IMR-90 (cell line): ENCODE measurements around the gene SERBP1. TPM values are rescaled to one million over a fixed set of nuclear protein-coding genes. Genes with fewer than 3 reads are reported as not detected.

ENCODE experiments used
- ATAC-seq: fragments of 200-7000 bp; cut with Tn5 transposase; 2 replicates; pipeline ENCODE4 v1.9.1; 2020; ENCODE audit warnings: low read depth, mild to moderate bottlenecking, moderate library complexity
- BruUV-seq: library from RNA; stranded (reverse); fragments of 400-500 nt; replicated peaks from 2 replicates; lab custom pipeline; 2021; lab: Mats Ljungman, UMichigan
- CTCF ChIA-PET: fragments of 300-600 bp; formaldehyde crosslinking; extraction: SDS; loops from one replicate; lab custom pipeline; 2021; ENCODE audit warnings: antibody characterized with exemption; lab: Yijun Ruan, JAX
- POLR2A ChIA-PET: fragments of 300-600 bp; sonication (Branson Sonifier 250); formaldehyde crosslinking; loops from one replicate; lab custom pipeline; 2022; ENCODE audit warnings: antibody characterized with exemption; ENCODE audit not compliant: unreplicated experiment; lab: Charles Lee
- DNase-seq: peaks from one replicate; pipeline ENCODE4 v3.0.0; 2013
- H2AFZ ChIP-seq: replicated peaks from 2 replicates; pipeline ENCODE3; 2013; ENCODE audit warnings: low read length, mild to moderate bottlenecking; ENCODE audit not compliant: poor library complexity
- H2AK5ac ChIP-seq: 2 replicates; pipeline ENCODE4 v1.6.1; 2013; ENCODE audit warnings: low read depth, low read length, inconsistent platforms
- H2AK9ac ChIP-seq: replicated peaks from 2 replicates; pipeline ENCODE3; 2013; ENCODE audit warnings: mild to moderate bottlenecking, low read depth, low read length, moderate library complexity; ENCODE audit not compliant: poor library complexity
- H2BK120ac ChIP-seq: 2 replicates; pipeline ENCODE4 v1.6.1; 2013; ENCODE audit warnings: low read depth, low read length, inconsistent platforms
- H2BK15ac ChIP-seq: 3 replicates; pipeline ENCODE4 v1.6.1; 2013; ENCODE audit warnings: low read depth, low read length, inconsistent platforms
- H2BK20ac ChIP-seq: 2 replicates; pipeline ENCODE4 v1.6.1; 2013; ENCODE audit warnings: low read depth, mild to moderate bottlenecking, inconsistent platforms, low read length, moderate library complexity
- H2BK5ac ChIP-seq: 2 replicates; pipeline ENCODE4 v1.6.1; 2013; ENCODE audit warnings: mild to moderate bottlenecking, low read depth, low read length, inconsistent platforms; ENCODE audit not compliant: poor library complexity, severe bottlenecking
- H3K14ac ChIP-seq: replicated peaks from 2 replicates; pipeline ENCODE4 v1.6.1; 2013; ENCODE audit warnings: low read depth, low read length, inconsistent platforms
- H3K18ac ChIP-seq: 2 replicates; pipeline ENCODE4 v1.6.1; 2013; ENCODE audit warnings: low read depth, low read length, control low read depth
- H3K23ac ChIP-seq: 2 replicates; pipeline ENCODE4 v1.6.1; 2013; ENCODE audit warnings: low read depth, low read length, inconsistent platforms
- H3K27ac ChIP-seq: 2 replicates; pipeline ENCODE4 v1.5.1; 2013; ENCODE audit warnings: mild to moderate bottlenecking, control low read depth, low read length; ENCODE audit not compliant: insufficient read depth
- H3K27me3 ChIP-seq: 2 replicates; pipeline ENCODE4 v1.6.1; 2013; ENCODE audit warnings: low read length; ENCODE audit not compliant: control insufficient read depth, insufficient read depth
- H3K36me3 ChIP-seq: 2 replicates; pipeline ENCODE4 v1.6.1; 2013; ENCODE audit warnings: low read length, mixed read lengths; ENCODE audit not compliant: control insufficient read depth, insufficient read depth
- H3K4ac ChIP-seq: 2 replicates; pipeline ENCODE4 v1.6.1; 2013; ENCODE audit warnings: low read depth, low read length, inconsistent platforms
- H3K4me1 ChIP-seq: 2 replicates; pipeline ENCODE4 v1.6.1; 2013; ENCODE audit warnings: low read length, mixed read lengths; ENCODE audit not compliant: control insufficient read depth, insufficient read depth
- H3K4me2 ChIP-seq: 2 replicates; pipeline ENCODE4 v1.6.1; 2013; ENCODE audit warnings: low read depth, mild to moderate bottlenecking, control low read depth, low read length, moderate library complexity
- H3K4me3 ChIP-seq: 2 replicates; pipeline ENCODE4 v1.5.1; 2013; ENCODE audit warnings: low read depth, mild to moderate bottlenecking, control low read depth, low read length, moderate library complexity; ENCODE audit not compliant: insufficient read depth
- H3K56ac ChIP-seq: 2 replicates; pipeline ENCODE4 v1.6.1; 2013; ENCODE audit warnings: low read length, inconsistent platforms; ENCODE audit not compliant: insufficient read depth; ENCODE audit errors: extremely low read depth
- H3K79me1 ChIP-seq, 2 experiments: 2 replicates each; pipeline ENCODE4 v1.6.1; 2013; ENCODE audit warnings: low read length in 2 of 2, inconsistent platforms in 1 of 2, low read depth in 1 of 2
- H3K9ac ChIP-seq: 2 replicates; pipeline ENCODE4 v1.6.1; 2013; ENCODE audit warnings: low read depth, low read length, control low read depth
- H3K9me1 ChIP-seq: 2 replicates; pipeline ENCODE4 v1.6.1; 2013; ENCODE audit warnings: low read length, inconsistent platforms; ENCODE audit not compliant: insufficient read depth
- H3K9me3 ChIP-seq: 2 replicates; pipeline ENCODE4 v1.6.1; 2013; ENCODE audit warnings: low read length; ENCODE audit not compliant: control insufficient read depth, insufficient read depth
- H4K20me1 ChIP-seq: 2 replicates; pipeline ENCODE4 v1.6.1; 2013; ENCODE audit warnings: low read length, inconsistent platforms; ENCODE audit not compliant: insufficient read depth
- H4K5ac ChIP-seq: 2 replicates; pipeline ENCODE4 v1.6.1; 2013; ENCODE audit warnings: mild to moderate bottlenecking, low read depth, low read length, control low read depth
- H4K8ac ChIP-seq, 2 experiments: 2 replicates each; pipeline ENCODE4 v1.6.1; 2013; ENCODE audit warnings: low read depth in 2 of 2, low read length in 2 of 2, control low read depth in 1 of 2, inconsistent platforms in 1 of 2
- H4K91ac ChIP-seq: 2 replicates; pipeline ENCODE4 v1.6.1; 2013; ENCODE audit warnings: low read depth, low read length, inconsistent platforms; ENCODE audit not compliant: insufficient read depth
- BHLHE40 ChIP-seq: fragments of 150-350 bp; IDR thresholded peaks from 2 replicates; pipeline ENCODE4 v1.6.1; 2016; ENCODE audit warnings: mild to moderate bottlenecking, low read depth, low read length
- CHD1 ChIP-seq: IDR thresholded peaks from 2 replicates; pipeline ENCODE4 v1.6.1; 2012; ENCODE audit warnings: low read depth, low read length, improper control_type of control experiment
- FOS ChIP-seq: fragments of 150-350 bp; IDR thresholded peaks from 2 replicates; pipeline ENCODE4 v1.6.1; 2016; ENCODE audit warnings: low read depth, low read length
- MXI1 ChIP-seq: IDR thresholded peaks from 2 replicates; pipeline ENCODE4 v1.6.1; 2012; ENCODE audit warnings: low read depth, mild to moderate bottlenecking, low read length, moderate library complexity, borderline replicate concordance
- POLR2A ChIP-seq: IDR thresholded peaks from 2 replicates; pipeline ENCODE4 v1.6.1; 2012; ENCODE audit warnings: mild to moderate bottlenecking, low read depth, low read length
- RCOR1 ChIP-seq: IDR thresholded peaks from 2 replicates; pipeline ENCODE4 v1.6.1; 2012; ENCODE audit warnings: mild to moderate bottlenecking, low read length, improper control_type of control experiment; ENCODE audit not compliant: insufficient replicate concordance
- RFX5 ChIP-seq: IDR thresholded peaks from 2 replicates; pipeline ENCODE4 v1.8.0; 2012; ENCODE audit warnings: low read depth, mild to moderate bottlenecking, low read length, moderate library complexity
- WGBS, 2 experiments: methylation state at CpG; one replicate each; pipeline versions ENCODE4 v1.1.5 to v1.1.7; 2013; ENCODE audit warnings: missing lambda C conversion rate in 2 of 2; ENCODE audit not compliant: insufficient read length in 1 of 2; ENCODE audit errors: extremely low coverage in 2 of 2; 5-methylcytosine and 5-hydroxymethylcytosine counted together
- dilution Hi-C: fragments of 300-500 bp; cut with HindIII; formaldehyde crosslinking; loops from one replicate; pipeline ENCODE4 v1.14.3; 2018; ENCODE audit warnings: low sequenced_read_pairs; ENCODE audit not compliant: unreplicated experiment
- in situ Hi-C: fragments of 300-500 bp; cut with MboI; formaldehyde crosslinking; loops from 3 replicates; pipeline ENCODE4 v1.14.3; 2019; ENCODE audit warnings: low sequenced_read_pairs, inconsistent platforms, mixed read lengths
- intact Hi-C: fragments of 100-400 bp; cut with micrococcal nuclease; formaldehyde crosslinking; loops from 2 replicates; pipeline ENCODE4 v1.10.0; 2022
- polyA plus RNA-seq, 3 experiments: library from polyadenylated mRNA; depleted of rRNA; stranded (reverse); fragments of >200 nt; gene quantifications; 2 replicates each; pipeline ENCODE4 v1.2.3, GENCODE V29; 2012; ENCODE audit warnings: low replicate concordance in 1 of 3
- total RNA-seq: library from RNA; depleted of rRNA; stranded (reverse); fragments of >200 nt; gene quantifications from 2 replicates; pipeline ENCODE4 v1.2.3, GENCODE V29; 2012

Gene SERBP1
- total and polyA plus RNA-seq, 2 of the 4 experiments (the other 2 are of a cell fraction): 94.1 to 153 TPM

DNA sequence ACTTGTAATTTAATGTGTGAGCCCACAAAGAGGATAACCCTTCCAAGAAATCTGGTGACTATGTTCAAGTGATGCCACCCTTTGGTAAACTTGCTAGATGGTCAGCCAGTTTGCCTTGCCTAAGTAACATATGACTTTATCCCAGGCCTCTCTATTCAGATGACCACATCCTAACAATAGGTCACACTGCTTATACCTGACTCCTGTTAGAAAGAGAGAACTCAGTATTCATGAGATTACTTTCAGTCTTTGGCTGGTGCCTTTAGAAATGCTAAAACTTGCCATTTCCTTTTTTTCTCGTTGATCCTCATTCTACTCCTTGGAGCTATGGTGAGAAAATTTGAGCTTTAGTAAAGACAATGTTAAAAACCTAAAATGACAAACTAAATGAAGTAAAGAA lies 28.5 kb upstream of the SERBP1 start:
- H3K27ac ChIP-seq: no peak overlapping the region
- DNase-seq: no peak
- no CpG with 5 or more reads among the region's 1 CpG for WGBS, 2 experiments
- in situ Hi-C loops: no loop called here
- no peak overlapping the region for H3K9ac ChIP-seq
- no peak overlapping the region for H3K4ac ChIP-seq
- no peak overlapping the region for H3K18ac ChIP-seq
- H3K79me1 ChIP-seq: no peaks in the 10 kb centered on the region
- ChIA-PET POLR2A (no interaction called here), CTCF (no interaction called here)
- no peak overlapping the region for H4K5ac ChIP-seq
- no peak overlapping the region for H3K4me3 ChIP-seq
- H2BK15ac ChIP-seq: no peak overlapping the region
- H4K8ac ChIP-seq: no peak overlapping the region
- dilution Hi-C loops: no loop called here
- no peaks in the 10 kb centered on the region for H3K9me3 ChIP-seq
- no peak overlapping the region for H4K91ac ChIP-seq
- no peaks in the 10 kb centered on the region for H3K9me1 ChIP-seq
- H3K56ac ChIP-seq: no peak overlapping the region
- no peaks in the 10 kb centered on the region for H3K36me3 ChIP-seq
- H2AK5ac ChIP-seq: no peak overlapping the region
- no TSS peak for BruUV-seq
- H2BK20ac ChIP-seq: no peak overlapping the region
- no peak overlapping the region for H3K23ac ChIP-seq
- H3K4me2 ChIP-seq: no peak overlapping the region
- H3K14ac ChIP-seq: no peak overlapping the region
- H3K27me3 ChIP-seq: peaks cover 23% of the 10 kb centered on the region
- H2AFZ ChIP-seq: no peak overlapping the region
- no peak overlapping the region for H2BK5ac ChIP-seq
- H2BK120ac ChIP-seq: no peak overlapping the region
- TF ChIP-seq MXI1 (no peak), POLR2A (no peak), BHLHE40 (no peak), RFX5 (no peak), CHD1 (no peak), RCOR1 (no peak), FOS (no peak)
- intact Hi-C loops: no loop called here
- no peaks in the 10 kb centered on the region; the same call in 1 of the 2 replicates for H3K4me1 ChIP-seq
- ATAC-seq: no peak
- no peaks in the 10 kb centered on the region for H4K20me1 ChIP-seq
- H2AK9ac ChIP-seq: no peak overlapping the region
